ENCODE results near the gene XRCC6.

- TF ChIP-seq POLR2A (IDR thresholded peaks at IDR 0.05) (no peak), CTCF (IDR thresholded peaks at IDR 0.05) (no peak)
Measured at GRCh38 chr22:41656556-41656955, 35.5 kb downstream of the XRCC6 start.

Data from testis (tissue), 2 donors.